NCI-H2107 treated with DMSO at 0.1 percent for 48 hours (cell line): ENCODE results near the gene FZD8.

Source experiments
- DNase-seq: peaks from one replicate; lab custom pipeline; 2025; ENCODE audit not compliant: unreplicated experiment; lab: John Stamatoyannopoulos, UW

Gene FZD8

DNA sequence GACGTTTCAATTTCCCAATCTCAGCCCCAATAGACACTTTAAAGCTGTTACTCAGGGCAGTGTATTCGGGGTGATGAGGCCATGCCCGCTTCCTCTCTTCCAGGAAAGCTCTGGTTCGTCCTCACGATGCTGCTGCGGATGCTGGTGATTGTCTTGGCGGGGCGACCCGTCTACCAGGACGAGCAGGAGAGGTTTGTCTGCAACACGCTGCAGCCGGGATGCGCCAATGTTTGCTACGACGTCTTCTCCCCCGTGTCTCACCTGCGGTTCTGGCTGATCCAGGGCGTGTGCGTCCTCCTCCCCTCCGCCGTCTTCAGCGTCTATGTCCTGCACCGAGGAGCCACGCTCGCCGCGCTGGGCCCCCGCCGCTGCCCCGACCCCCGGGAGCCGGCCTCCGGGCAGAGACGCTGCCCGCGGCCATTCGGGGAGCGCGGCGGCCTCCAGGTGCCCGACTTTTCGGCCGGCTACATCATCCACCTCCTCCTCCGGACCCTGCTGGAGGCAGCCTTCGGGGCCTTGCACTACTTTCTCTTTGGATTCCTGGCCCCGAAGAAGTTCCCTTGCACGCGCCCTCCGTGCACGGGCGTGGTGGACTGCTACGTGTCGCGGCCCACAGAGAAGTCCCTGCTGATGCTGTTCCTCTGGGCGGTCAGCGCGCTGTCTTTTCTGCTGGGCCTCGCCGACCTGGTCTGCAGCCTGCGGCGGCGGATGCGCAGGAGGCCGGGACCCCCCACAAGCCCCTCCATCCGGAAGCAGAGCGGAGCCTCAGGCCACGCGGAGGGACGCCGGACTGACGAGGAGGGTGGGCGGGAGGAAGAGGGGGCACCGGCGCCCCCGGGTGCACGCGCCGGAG lies 34.4 kb downstream of the FZD8 start:
- DNase-seq = no peak

DNA sequence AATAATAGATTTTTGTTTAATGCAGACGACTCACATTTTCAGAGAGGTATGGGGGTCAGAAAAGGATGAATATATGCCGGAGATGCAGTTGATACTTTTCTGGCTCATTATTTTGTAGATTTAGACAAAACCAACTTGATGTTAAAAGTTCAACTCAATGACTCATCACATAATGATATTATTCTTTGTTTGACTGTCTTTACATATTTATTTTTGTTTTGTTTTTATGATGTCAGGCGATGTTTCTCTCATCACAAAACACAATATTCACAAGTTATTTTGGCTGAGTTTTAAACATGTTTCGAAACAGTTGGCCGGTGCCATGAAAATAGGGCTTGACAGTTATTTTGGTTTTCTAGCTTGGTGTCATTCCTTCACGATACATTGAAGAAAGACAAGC lies 35.7 kb downstream of the FZD8 start:
- DNase-seq = no peak

DNA sequence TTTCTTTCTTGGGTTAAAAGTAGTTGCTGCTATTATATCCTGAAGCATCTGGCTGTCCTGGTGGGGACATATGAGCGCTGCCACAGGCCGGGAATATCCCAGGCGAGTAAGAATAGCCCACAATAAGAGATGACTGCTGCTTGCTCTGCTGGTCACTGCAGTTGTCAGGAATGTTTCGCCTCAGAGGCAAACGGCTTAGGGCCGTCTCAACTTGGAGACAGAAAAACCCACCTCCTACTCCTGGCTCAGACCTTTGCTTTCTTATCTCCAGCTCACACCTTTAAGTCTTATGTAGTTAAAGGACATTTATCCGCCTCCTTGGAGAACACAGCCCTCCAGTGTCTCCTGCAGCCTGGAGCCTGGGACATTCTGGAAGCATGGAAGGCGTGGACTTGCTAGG lies 36.9 kb downstream of the FZD8 start, which contains the start of gene GJD4:
TSS of gene GJD4 (plus strand) at position 151 of the 400 bp plus-strand sequence. CDS start at position 378, 227 bp downstream.
- DNase-seq = no peak

DNA sequence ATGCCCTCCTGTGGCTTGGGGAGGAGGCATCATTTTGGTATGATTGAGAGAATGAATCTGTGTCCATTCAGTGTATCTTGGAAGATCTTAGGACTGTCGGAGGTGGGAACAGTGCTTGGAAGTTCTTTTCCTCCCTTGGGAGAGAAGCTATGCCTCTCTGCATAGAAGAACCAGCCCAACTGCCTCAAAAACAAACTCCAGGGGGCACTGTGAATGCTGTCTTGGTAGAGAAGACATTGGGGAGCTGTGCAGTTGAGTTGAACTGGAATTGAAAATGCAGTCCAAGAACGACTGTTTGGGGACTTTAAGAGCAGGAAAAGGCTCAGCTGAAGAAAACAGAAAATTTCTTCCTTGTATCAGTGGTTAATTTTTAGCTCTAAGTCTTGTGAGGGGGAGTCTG lies 41.9 kb downstream of the FZD8 start:
- DNase-seq = no peak

DNA sequence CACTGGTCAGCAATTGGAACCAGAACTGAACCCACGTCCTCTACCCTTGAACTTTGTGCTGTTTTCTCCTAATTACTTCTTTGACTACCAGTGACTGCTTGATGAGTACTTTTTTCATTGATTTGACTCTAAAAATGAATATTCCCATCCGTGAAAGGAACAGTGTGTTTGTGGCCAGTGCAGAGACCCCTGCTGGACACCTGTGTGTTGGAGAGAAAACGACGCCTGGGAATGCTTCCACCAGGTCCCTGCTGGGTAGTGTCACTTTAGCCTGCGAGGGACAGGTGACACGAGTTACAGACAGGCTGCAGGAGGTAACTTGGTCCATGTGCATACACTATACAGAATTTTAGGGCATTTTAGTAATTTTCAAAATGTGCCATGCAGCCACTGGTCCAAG lies 43.7 kb downstream of the FZD8 start:
- DNase-seq = no peak

DNA sequence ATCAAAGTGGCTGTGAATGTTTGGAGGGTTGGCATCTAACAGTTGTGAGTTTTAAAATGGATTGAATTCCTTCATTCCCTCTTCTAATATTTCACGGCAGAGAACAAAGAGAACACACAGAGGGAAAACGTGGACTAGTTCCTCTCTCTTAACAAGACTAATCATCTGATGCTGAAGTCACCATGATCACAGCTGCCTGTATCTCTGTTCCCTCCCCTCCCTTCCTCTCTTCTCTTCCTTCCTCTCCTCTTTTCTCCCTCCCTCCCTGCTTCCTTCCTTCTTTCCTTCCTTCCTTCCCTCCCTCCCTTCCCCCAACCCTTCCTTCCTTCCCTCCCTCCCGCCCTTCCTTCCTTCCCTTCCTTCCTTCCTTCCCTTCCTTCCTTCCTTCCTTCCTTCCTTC lies 47.0 kb downstream of the FZD8 start:
- DNase-seq = no peak

DNA sequence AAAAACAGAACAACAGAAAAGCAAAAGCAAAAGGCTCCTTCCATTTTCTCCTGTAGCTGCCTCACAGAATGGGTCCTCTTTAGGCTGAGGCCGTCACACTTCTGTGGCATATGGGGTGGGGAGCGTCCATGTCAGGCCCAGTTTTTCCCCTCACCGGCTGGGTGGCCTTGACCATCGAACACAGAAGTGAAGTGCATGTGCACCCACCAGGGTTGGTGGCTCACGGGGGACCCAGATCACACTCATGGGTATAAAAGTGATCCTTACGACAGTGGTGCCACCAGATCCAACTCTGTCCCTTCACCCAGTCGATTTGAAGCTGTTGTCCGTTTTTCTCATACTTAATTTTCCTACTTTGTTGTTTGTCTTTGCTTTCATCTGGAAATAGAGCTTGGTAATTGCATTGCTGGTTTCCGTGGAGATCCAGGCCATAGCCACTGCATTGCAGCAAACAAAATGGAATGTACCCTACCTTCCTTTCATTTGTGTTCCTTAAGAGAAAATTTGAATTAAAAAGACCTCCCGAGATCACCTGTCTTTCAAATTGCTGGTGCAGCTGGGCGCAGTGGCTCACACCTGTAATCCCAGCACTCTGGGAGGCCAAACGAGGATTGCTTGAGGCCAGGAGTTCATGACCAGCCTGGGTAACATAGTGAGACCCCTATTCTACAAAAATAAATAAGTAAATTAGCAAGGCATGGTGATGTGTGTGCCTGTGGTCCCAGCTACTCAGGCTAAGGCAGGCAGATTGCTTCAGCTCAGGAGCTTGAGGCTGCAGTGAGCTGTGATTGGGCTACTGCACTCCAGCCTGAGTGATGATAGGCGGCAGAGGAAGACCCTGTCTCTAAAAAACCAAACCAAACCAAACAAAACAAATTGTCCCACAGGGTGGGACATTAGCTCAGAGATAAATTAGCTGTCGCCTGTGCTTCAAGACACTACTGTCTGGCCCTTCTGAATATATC lies 47.7 kb downstream of the FZD8 start:
- no peak for DNase-seq

DNA sequence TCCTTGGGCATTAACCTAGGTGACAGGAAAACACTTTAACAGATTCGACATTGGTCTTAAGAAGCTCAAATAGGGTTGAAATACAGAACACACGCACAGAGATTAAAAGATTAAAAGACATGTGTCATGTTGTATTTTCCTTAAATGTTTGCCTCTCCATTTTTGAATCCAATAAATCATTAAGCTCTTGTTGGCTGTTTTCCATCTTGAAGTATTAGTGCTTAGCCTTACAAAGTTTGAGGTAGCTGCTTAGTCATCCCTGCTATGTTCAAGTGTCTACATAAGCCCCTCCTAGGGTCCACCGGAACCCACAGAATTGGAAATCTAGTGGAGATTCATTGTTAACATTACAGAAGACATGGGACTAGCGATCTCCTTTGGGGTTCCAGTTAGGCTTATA lies 49.7 kb downstream of the FZD8 start:
- DNase-seq = no peak

DNA sequence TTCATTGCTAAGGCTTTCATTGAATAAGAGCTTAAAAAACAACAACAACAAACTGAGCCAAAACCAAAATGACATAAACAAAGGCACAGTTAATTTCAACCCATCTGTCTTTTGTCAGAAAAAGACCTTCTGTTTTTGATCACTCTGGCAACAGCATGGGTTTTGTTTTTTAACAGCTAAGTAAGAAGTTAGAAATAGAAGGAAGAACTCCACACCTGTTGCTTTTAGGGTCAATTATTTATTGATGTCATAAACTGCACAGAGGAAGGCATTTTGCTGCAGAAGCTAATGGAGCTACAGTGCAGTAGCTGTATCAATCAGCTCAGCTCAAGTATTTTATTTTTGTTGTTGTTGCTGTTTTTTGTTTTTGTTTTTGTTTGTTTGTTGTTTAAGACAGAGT lies 53.3 kb downstream of the FZD8 start:
- no peak for DNase-seq
